SK-N-SH treated with all-trans-retinoic acid at 6 μM for 48 hours (cell line): ENCODE results near the gene PTRH1.

ENCODE experiments used
- ATAC-seq: fragments of 200-7000 bp; cut with Tn5 transposase; 3 replicates; pipeline ENCODE4 v1.9.1; 2020; ENCODE audit warnings: mild to moderate bottlenecking, moderate library complexity
- ARNTL ChIP-seq: fragments of 450-650 bp; formaldehyde crosslinking; IDR thresholded peaks from 2 replicates; pipeline ENCODE4 v1.5.0; 2020; ENCODE audit warnings: low read depth, mild to moderate bottlenecking, moderate library complexity, borderline replicate concordance
- BACH2 ChIP-seq: fragments of 250-450 bp; sonication (Bioruptor Pico); IDR thresholded peaks from 2 replicates; pipeline ENCODE4 v1.9.0; 2021; ENCODE audit warnings: mild to moderate bottlenecking, borderline replicate concordance
- ESRRG ChIP-seq: fragments of 250-450 bp; sonication (Bioruptor Pico); IDR thresholded peaks from 2 replicates; pipeline ENCODE4 v1.6.1; 2021; ENCODE audit warnings: mild to moderate bottlenecking
- ISL1 ChIP-seq: fragments of 250-450 bp; sonication (Bioruptor Pico); IDR thresholded peaks from 2 replicates; pipeline ENCODE4 v2.1.2; 2022; ENCODE audit warnings: mild to moderate bottlenecking, moderate library complexity
- OSR1 ChIP-seq: fragments of 250-450 bp; sonication (Bioruptor Pico); IDR thresholded peaks from 2 replicates; pipeline ENCODE4 v1.8.0; 2022; ENCODE audit warnings: moderate library complexity, mild to moderate bottlenecking, inconsistent platforms
- PPARA ChIP-seq: fragments of 250-450 bp; sonication (Bioruptor Pico); IDR thresholded peaks from 2 replicates; pipeline ENCODE4 v1.5.0; 2020; ENCODE audit warnings: mild to moderate bottlenecking, borderline replicate concordance
- RARB ChIP-seq: fragments of 250-450 bp; sonication (Bioruptor Pico); IDR thresholded peaks from 2 replicates; pipeline ENCODE4 v1.8.0; 2021; ENCODE audit warnings: mild to moderate bottlenecking, moderate library complexity
- TCF4 ChIP-seq: fragments of 250-450 bp; sonication (Bioruptor Pico); IDR thresholded peaks from 2 replicates; pipeline ENCODE4 v1.8.0; 2021; ENCODE audit warnings: mild to moderate bottlenecking, moderate library complexity, borderline replicate concordance
- ZC3H10 ChIP-seq: fragments of 250-450 bp; sonication (Bioruptor Pico); IDR thresholded peaks from 2 replicates; pipeline ENCODE4 v1.5.1; 2021; ENCODE audit warnings: mild to moderate bottlenecking, moderate library complexity
- ZFP3 ChIP-seq: fragments of 250-450 bp; sonication (Bioruptor Pico); IDR thresholded peaks from 2 replicates; pipeline ENCODE4 v1.5.0; 2020; ENCODE audit warnings: mild to moderate bottlenecking, moderate library complexity
- ZFP30 ChIP-seq: fragments of 450-650 bp; formaldehyde crosslinking; IDR thresholded peaks from 2 replicates; pipeline ENCODE4 v1.5.0; 2022; ENCODE audit warnings: mild to moderate bottlenecking, moderate library complexity
- ZNF70 ChIP-seq: fragments of 450-650 bp; formaldehyde crosslinking; IDR thresholded peaks from 2 replicates; pipeline ENCODE4 v1.5.0; 2020; ENCODE audit warnings: mild to moderate bottlenecking, moderate library complexity
- ZNF8 ChIP-seq: fragments of 450-650 bp; formaldehyde crosslinking; IDR thresholded peaks from 2 replicates; pipeline ENCODE4 v1.5.0; 2020; ENCODE audit warnings: mild to moderate bottlenecking, moderate library complexity
- TF ChIP-seq, protein P1 (sequence below): fragments of 250-450 bp; sonication (Bioruptor Pico); IDR thresholded peaks from 2 replicates; pipeline ENCODE4 v1.8.0; 2021; ENCODE audit warnings: low read depth, mild to moderate bottlenecking, moderate library complexity, borderline replicate concordance
- TF ChIP-seq, protein P2 (sequence below): fragments of 250-450 bp; sonication (Bioruptor Pico); IDR thresholded peaks from 2 replicates; pipeline ENCODE4 v1.5.0; 2020; ENCODE audit warnings: mild to moderate bottlenecking, moderate library complexity
- TF ChIP-seq, protein P3 (sequence below): fragments of 250-450 bp; sonication (Bioruptor Pico); IDR thresholded peaks from 2 replicates; pipeline ENCODE4 v1.5.1; 2021; ENCODE audit warnings: mild to moderate bottlenecking, moderate library complexity

Gene PTRH1

DNA sequence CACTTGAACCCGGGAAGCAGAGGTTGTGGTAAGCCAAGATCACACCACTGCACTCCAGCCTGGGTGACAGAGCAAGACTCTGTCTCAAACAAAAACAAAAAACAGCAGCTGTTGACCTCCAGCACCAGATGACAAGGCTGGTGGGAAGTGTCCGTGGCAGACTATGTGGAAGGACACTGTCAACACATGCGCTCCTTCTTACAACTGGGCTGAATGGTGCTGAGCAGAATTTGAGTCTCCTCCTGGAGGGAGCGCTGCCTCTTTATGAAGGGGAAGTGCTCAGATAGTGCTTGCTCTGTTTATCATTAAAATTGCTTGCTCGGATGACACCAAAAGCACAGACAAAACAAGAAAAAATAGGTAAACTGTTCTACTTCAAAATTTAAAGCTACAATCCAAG, 17.9 kb downstream of the PTRH1 start (continued):
- TF ChIP-seq, protein P1, sequence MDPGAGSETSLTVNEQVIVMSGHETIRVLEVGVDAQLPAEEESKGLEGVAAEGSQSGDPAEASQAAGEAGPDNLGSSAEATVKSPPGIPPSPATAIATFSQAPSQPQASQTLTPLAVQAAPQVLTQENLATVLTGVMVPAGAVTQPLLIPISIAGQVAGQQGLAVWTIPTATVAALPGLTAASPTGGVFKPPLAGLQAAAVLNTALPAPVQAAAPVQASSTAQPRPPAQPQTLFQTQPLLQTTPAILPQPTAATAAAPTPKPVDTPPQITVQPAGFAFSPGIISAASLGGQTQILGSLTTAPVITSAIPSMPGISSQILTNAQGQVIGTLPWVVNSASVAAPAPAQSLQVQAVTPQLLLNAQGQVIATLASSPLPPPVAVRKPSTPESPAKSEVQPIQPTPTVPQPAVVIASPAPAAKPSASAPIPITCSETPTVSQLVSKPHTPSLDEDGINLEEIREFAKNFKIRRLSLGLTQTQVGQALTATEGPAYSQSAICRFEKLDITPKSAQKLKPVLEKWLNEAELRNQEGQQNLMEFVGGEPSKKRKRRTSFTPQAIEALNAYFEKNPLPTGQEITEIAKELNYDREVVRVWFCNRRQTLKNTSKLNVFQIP (CRISPR knock-in tag), result no peak

DNA sequence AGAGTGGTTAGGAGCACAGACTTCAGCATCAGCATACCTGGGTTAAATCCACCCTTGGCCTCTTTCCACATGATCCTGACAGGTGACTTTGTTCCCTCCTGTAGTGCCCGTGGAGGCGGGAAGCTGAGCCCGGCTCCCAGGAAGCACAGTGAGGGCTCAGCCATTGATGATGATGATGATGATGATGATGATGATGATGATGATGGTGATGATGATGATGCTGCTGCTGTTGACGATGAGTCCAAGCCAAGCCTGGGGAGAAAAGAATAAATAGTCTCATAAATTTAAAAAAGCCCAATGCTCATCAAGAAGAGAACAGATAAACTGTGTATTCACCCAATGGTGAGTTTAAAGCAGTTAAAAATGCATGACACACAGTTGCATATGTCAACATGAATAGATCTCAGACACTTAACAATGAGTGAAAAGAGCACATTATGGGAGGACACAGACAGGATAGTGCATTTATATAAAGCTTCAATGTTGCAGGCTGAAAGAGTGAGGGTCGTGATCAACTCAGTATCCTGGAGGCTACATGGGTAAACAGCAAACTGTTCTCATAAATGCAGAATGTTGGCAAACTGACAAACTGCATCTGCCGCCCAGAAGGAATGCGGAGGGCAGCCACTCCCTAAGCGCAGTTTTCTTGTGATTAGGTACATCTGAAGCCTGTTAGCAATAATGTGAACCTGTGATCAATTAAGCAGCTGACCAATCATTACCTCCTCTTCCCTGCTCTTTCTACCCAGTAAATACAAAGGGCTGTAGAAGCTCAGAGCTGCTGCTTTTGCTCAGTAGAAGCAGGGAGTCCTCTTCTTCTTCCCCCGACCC, 20.4 kb downstream of the PTRH1 start:
- ATAC-seq, result peak; percentile 46
- TF ChIP-seq ZNF8 (CRISPR knock-in tag) (no peak), ISL1 (no peak), TCF4 (CRISPR knock-in tag) (no peak), PPARA (CRISPR knock-in tag) (no peak), ZFP30 (CRISPR knock-in tag) (no peak), ZNF70 (CRISPR knock-in tag) (no peak), BACH2 (CRISPR knock-in tag) (no peak)
- TF ChIP-seq, protein P2, sequence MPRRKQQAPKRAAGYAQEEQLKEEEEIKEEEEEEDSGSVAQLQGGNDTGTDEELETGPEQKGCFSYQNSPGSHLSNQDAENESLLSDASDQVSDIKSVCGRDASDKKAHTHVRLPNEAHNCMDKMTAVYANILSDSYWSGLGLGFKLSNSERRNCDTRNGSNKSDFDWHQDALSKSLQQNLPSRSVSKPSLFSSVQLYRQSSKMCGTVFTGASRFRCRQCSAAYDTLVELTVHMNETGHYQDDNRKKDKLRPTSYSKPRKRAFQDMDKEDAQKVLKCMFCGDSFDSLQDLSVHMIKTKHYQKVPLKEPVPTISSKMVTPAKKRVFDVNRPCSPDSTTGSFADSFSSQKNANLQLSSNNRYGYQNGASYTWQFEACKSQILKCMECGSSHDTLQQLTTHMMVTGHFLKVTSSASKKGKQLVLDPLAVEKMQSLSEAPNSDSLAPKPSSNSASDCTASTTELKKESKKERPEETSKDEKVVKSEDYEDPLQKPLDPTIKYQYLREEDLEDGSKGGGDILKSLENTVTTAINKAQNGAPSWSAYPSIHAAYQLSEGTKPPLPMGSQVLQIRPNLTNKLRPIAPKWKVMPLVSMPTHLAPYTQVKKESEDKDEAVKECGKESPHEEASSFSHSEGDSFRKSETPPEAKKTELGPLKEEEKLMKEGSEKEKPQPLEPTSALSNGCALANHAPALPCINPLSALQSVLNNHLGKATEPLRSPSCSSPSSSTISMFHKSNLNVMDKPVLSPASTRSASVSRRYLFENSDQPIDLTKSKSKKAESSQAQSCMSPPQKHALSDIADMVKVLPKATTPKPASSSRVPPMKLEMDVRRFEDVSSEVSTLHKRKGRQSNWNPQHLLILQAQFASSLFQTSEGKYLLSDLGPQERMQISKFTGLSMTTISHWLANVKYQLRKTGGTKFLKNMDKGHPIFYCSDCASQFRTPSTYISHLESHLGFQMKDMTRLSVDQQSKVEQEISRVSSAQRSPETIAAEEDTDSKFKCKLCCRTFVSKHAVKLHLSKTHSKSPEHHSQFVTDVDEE (CRISPR knock-in tag), result no peak
- TF ChIP-seq, protein P1 (CRISPR knock-in tag), result no peak
- TF ChIP-seq, all 23 proteins: peak for 0

DNA sequence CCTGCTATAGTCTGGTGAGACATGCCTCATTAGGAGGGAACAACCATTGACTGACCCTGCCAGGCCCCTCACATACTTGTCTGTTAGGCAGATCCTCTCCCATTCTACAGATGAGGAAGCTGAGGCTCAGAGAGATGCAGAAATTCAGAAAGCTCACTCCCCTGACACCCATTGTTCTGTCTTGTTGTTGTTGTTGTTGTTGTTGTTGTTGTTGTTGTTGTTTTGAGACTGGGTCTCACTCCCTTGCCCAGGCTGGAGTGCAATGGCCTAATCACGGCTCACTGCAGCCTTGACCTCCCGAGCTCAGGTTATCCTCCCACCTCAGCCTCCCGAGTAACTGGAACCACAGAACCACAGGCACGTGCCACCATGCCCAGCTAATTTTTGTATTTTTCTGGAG, 21.8 kb downstream of the PTRH1 start:
- TF ChIP-seq, protein P2 (CRISPR knock-in tag), result no peak
- TF ChIP-seq, all 23 proteins: peak for 0
- no peak for ATAC-seq

DNA sequence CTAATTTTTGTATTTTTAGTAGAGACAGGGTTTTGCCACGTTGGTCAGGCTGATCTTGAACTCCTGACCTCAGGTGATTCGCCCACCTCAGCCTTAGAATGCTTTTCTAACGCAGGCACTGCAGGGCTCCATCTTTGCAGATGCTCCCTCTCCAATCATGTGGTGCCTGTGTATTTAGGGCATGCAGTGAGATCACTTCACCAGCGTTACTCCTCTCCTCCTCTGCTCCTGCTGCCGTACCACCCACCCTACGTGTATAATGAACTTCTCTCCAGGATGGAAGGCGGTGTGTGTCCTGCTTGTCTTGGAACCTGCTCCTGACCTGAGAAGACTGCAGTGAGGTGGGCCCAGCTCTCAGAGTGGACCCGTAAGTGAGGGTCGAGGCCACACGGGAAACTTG, 22.3 kb downstream of the PTRH1 start:
- no peak for ATAC-seq
- TF ChIP-seq ZC3H10 (CRISPR knock-in tag) (no peak), ZFP3 (no peak), OSR1 (no peak)
- TF ChIP-seq, all 23 proteins: peak for 0

DNA sequence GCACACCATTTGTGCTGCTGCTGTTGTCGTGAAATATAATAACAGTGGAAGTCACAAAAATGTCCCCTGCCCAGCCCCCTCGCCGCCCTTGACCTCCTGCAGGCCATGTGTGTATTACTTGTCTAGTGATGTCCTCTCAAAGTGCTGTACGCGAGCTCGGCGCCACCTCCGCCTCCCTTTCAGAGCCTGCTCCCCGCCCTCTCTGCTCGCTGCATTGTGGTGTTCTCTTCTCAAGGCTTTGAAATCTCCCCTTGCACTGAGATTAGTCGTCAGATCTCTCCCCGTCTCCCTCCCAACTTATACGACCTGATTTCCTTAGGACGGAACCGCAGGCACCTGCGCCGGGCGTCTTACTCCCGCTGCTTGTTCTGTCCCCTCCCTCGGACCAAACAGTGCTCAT, 23.4 kb downstream of the PTRH1 start:
- TF ChIP-seq BACH2 (CRISPR knock-in tag) (no peak), OSR1 (no peak), ZFP30 (CRISPR knock-in tag) (no peak), ZNF70 (CRISPR knock-in tag) (no peak), ESRRG (no peak), ARNTL (CRISPR knock-in tag) (no peak), ISL1 (no peak), RARB (CRISPR knock-in tag) (no peak), ZNF8 (CRISPR knock-in tag) (no peak)
- TF ChIP-seq, protein P3, sequence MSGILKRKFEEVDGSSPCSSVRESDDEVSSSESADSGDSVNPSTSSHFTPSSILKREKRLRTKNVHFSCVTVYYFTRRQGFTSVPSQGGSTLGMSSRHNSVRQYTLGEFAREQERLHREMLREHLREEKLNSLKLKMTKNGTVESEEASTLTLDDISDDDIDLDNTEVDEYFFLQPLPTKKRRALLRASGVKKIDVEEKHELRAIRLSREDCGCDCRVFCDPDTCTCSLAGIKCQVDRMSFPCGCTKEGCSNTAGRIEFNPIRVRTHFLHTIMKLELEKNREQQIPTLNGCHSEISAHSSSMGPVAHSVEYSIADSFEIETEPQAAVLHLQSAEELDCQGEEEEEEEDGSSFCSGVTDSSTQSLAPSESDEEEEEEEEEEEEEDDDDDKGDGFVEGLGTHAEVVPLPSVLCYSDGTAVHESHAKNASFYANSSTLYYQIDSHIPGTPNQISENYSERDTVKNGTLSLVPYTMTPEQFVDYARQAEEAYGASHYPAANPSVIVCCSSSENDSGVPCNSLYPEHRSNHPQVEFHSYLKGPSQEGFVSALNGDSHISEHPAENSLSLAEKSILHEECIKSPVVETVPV, result no peak
- TF ChIP-seq, all 23 proteins: peak for 0
- ATAC-seq, result no peak
